Measurements from ENCODE around the gene IFNAR2.
"Not testable (repeated sequence)": the region's sequence is repeated elsewhere in the genome, so short reads cannot be mapped to it uniquely, and the experiment has no call there.

Gene IFNAR2

DNA sequence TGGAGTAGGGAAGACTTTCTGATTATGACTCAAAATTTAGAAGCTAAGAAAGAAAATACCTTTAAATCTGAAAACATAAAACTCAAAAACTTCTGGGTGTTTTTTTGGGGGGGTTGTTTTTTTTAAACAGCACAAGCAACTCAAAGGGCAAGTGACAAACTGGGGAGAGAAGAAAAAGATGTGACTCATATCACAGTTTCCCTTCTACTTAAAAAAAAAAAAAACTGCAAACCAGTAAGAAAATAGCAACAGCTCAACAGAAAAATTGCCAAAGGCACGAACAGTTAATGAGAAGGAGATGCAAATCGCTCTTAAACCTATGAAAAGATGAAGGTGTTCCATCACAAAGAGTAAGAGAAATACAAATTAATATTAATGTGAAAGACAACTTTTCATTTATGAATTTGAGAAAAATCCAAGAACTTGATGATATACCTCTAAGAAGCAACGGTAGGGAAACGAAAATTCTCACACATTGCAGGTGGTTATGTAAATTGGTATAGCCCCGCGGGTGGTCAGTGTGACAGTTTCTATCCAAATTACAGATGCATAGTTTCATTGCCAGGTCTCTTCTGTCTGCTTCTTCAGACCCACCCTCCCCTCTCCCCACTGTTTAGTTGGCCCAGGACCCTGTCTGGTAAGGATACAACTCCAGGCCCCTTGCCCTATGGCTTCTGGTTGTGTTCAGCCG, 9.0 kb downstream of the IFNAR2 start:
- TF ChIP-seq, protein P1, sequence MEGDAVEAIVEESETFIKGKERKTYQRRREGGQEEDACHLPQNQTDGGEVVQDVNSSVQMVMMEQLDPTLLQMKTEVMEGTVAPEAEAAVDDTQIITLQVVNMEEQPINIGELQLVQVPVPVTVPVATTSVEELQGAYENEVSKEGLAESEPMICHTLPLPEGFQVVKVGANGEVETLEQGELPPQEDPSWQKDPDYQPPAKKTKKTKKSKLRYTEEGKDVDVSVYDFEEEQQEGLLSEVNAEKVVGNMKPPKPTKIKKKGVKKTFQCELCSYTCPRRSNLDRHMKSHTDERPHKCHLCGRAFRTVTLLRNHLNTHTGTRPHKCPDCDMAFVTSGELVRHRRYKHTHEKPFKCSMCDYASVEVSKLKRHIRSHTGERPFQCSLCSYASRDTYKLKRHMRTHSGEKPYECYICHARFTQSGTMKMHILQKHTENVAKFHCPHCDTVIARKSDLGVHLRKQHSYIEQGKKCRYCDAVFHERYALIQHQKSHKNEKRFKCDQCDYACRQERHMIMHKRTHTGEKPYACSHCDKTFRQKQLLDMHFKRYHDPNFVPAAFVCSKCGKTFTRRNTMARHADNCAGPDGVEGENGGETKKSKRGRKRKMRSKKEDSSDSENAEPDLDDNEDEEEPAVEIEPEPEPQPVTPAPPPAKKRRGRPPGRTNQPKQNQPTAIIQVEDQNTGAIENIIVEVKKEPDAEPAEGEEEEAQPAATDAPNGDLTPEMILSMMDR (IDR thresholded peaks at IDR 0.05), result no peak
- no peak overlapping the region for H2AFZ ChIP-seq
- H3K4me3 ChIP-seq (ENCODE audit: low read depth, low read length), result no peak overlapping the region
- H3K9ac ChIP-seq, result no peak overlapping the region
- H3K27ac ChIP-seq, result no peak overlapping the region
- no peaks in the 10 kb centered on the region for H3K9me3 ChIP-seq (ENCODE audit: control insufficient read depth, low read length)
- H3K27me3 ChIP-seq (ENCODE audit: control insufficient read depth, insufficient read depth, low read length), result no peaks in the 10 kb centered on the region
- no peak overlapping the region for H3K4me2 ChIP-seq (ENCODE audit: low read length)
- H3K79me2 ChIP-seq, result peaks cover 2% of the 10 kb centered on the region
- no peaks in the 10 kb centered on the region for H3K4me1 ChIP-seq
- no peaks in the 10 kb centered on the region for H3K36me3 ChIP-seq (ENCODE audit: control insufficient read depth, insufficient read depth, low read length)

DNA sequence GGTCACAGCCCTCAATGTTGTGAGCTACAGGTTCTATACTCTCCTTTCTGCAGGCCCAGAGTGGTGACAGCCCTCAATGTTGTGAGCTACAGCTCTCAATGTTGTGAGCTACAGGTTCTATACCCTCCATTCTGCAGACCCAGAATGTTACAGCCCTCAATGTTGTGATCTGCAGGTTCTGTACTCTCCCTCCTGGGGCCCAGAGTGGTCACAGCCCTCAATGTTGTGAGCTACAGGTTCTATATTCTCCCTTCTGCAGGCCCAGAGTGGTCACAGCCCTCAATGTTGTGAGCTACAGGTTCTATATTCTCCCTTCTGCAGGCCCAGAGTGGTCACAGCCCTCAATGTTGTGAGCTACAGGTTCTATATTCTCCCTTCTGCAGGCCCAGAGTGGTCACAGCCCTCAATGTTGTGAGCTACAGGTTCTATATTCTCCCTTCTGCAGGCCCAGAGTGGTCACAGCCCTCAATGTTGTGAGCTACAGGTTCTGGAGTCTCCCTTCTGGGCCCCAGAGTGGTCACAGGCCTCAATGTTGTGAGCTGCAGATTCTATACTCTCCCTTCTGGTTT, 9.9 kb downstream of the IFNAR2 start:
- not testable (repeated sequence) for H3K9ac ChIP-seq; H3K27ac ChIP-seq; H3K36me3 ChIP-seq (ENCODE audit: control insufficient read depth, insufficient read depth, low read length)

DNA sequence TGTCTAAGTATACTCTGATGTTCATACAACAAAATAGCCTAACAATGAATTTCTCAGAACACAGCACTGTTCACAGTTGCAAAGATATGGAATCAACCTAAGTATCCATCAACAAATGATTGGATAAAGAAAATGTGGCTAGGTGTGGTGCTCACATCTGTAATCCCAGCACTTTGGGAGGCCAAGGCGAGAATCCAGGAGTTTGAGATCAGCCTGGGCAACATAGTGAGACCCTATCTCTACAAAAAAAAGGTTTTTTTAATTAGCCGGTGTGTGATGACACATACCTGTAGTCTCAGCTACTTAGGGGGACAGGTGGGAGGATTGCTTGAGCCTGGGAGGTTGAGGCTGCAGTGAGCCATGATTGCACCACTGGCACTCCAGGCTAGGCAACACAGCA, 10.7 kb downstream of the IFNAR2 start:
- Histone ChIP-seq H3K27me3 (ENCODE audit: control insufficient read depth, insufficient read depth, low read length) (no peaks in the 10 kb centered on the region), H3K27ac (no peak overlapping the region), H3K79me2 (peaks cover 2% of the 10 kb centered on the region), H3K9ac (no peak overlapping the region), H3K9me3 (ENCODE audit: control insufficient read depth, low read length) (no peaks in the 10 kb centered on the region), H3K36me3 (ENCODE audit: control insufficient read depth, insufficient read depth, low read length) (no peaks in the 10 kb centered on the region), H3K4me2 (ENCODE audit: low read length) (no peak overlapping the region), H2AFZ (no peak overlapping the region), H3K4me1 (no peaks in the 10 kb centered on the region), H3K4me3 (ENCODE audit: low read depth, low read length) (no peak overlapping the region)
- TF ChIP-seq, protein P1 (IDR thresholded peaks at IDR 0.05), result no peak

More for the DNA sequence above, 9.9 kb downstream of the IFNAR2 start:
- not testable (repeated sequence) for H3K9me3 ChIP-seq (ENCODE audit: control insufficient read depth, low read length); H3K4me2 ChIP-seq (ENCODE audit: low read length); H3K4me1 ChIP-seq; H3K27me3 ChIP-seq (ENCODE audit: control insufficient read depth, insufficient read depth, low read length); H3K79me2 ChIP-seq; H3K4me3 ChIP-seq (ENCODE audit: low read depth, low read length); H2AFZ ChIP-seq

DNA sequence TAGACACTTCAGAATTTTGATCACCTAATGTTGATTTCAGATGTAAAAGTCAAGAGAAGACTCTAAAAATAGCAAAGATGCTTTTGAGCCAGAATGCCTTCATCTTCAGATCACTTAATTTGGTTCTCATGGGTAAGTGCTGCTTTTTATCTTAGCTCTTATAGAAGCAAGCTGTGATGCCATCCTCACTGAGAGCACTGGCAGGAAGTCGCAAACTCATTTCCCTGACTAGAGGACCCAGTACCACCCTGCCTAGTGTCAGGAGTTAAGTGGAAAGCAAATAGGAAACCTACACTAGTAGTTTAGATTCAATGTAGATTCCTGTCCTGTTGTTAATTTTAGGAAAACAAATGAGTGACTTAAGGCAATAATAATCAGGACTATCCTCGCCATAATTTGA, 12.1 kb downstream of the IFNAR2 start:
- H3K4me2 ChIP-seq (ENCODE audit: low read length), result no peak overlapping the region
- H3K4me1 ChIP-seq, result no peaks in the 10 kb centered on the region
- TF ChIP-seq, protein P1 (IDR thresholded peaks at IDR 0.05), result no peak
- H3K27ac ChIP-seq, result no peak overlapping the region
- no peaks in the 10 kb centered on the region for H3K27me3 ChIP-seq (ENCODE audit: control insufficient read depth, insufficient read depth, low read length)
- no peak overlapping the region for H2AFZ ChIP-seq
- H3K36me3 ChIP-seq (ENCODE audit: control insufficient read depth, insufficient read depth, low read length), result no peaks in the 10 kb centered on the region
- H3K9me3 ChIP-seq (ENCODE audit: control insufficient read depth, low read length), result no peaks in the 10 kb centered on the region
- H3K9ac ChIP-seq, result no peak overlapping the region
- H3K79me2 ChIP-seq, result no peaks in the 10 kb centered on the region
- H3K4me3 ChIP-seq (ENCODE audit: low read depth, low read length), result no peak overlapping the region

DNA sequence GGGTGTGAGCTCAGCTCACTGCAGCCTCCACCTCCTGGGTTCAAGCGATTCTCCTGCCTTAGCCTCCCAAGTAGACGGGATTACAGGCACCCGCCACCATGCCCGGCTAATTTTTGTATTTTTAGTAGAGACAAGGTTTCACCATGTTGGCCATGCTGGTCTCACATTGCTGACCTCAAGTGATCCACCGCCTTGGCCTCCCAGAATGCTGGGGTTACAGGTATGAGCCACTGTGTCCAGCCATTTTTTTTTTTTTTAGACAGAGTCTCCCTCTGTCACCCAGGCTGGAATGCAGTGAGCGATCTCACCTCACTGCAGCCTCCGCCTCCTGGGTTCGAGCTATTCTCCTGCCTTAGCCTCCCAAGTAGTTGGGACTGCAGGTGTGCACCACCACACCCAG, 13.1 kb downstream of the IFNAR2 start:
- H3K79me2 ChIP-seq; H3K36me3 ChIP-seq (ENCODE audit: control insufficient read depth, insufficient read depth, low read length); H2AFZ ChIP-seq; H3K27ac ChIP-seq; H3K9ac ChIP-seq; H3K4me1 ChIP-seq; H3K4me2 ChIP-seq (ENCODE audit: low read length); H3K9me3 ChIP-seq (ENCODE audit: control insufficient read depth, low read length); H3K27me3 ChIP-seq (ENCODE audit: control insufficient read depth, insufficient read depth, low read length); H3K4me3 ChIP-seq (ENCODE audit: low read depth, low read length): not testable (repeated sequence)
